ENCODE results near the gene UNC13B.

UNC13B gene

DNA sequence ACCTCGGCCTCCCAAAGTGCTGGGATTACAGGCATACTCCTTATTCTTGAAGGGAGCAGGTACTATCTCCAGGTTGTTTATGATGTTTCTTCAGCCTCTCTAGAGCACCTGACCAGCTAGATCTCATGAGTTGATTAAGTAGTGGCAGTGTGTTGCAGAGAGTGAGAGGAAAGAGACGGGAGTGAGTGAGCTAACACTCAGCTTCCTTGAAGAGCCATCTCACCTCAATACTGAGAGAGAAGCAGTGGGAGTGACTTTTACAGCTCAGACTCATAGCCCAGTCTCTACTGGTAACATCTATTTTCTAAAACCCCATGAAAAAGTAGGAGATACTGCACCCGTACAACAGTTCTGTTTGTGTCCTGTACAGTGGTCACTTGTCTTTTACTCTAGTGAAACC lies 284.2 kb downstream of the UNC13B start:
- DNase-seq = no peak

- no peak for DNase-seq
These were observed 286.7 kb downstream of the UNC13B start for GRCh38 chr9:35448496-35448895.

DNA sequence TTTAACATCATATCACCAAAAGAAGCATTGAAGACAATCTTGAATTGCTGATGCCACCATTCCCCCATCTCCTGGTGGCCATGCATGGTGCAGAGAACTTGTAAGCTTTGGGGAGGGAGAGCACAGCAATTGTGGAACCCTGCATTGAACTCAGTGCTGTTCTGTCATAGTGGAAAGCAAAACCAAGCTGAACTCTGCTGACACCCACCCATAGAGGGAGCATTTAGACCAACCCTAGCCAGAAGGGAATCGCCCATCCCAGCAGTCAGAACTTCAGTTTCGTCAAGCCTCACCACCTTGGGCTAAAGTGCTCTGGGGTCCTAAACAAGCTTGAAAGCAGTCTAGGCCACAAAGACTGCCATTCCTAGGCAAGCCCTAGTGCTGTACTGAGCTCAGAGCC lies 290.7 kb downstream of the UNC13B start:
- no peak for DNase-seq

DNA sequence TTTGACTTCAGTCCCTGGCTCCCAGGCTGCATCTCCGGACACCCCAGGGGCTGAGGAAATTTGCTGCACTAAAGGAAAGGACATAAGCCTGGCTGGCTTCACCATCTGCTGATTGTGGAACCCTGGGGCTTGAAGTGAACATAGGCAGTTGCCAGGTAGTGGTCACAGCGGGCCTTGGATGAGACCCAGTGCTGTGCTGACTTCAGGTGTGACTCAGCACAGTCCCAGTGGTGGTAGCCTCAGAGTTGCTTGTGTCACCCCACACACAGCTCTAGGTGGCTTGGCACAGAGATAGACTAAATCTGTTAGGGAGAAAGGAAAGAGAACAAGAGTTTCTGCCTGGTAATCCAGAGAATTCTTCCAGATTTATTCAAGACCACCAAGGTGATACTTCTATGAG lies 292.0 kb downstream of the UNC13B start:
- DNase-seq = no peak

Data from T-helper 1 cell (primary cell).